GM13977 (cell line): ENCODE data around the gene ZNF440.
A peak's percentile ranks its signal among the peaks of the same experiment; 100 is the strongest.
"Not testable (repeated sequence)": the region's sequence is repeated elsewhere in the genome, so short reads cannot be mapped to it uniquely, and the experiment has no call there.

ENCODE experiments used
- DNase-seq: peaks from one replicate; pipeline ENCODE4 v3.0.0; 2012; ENCODE audit warnings: low spot score
- in situ Hi-C: fragments of 300-500 bp; cut with MboI; formaldehyde crosslinking; loops from one replicate; pipeline ENCODE4 v1.12.0; 2022; ENCODE audit warnings: low sequenced_read_pairs, low pct_unique_long_range_greater_than_20kb, mixed read lengths, inconsistent platforms; ENCODE audit not compliant: unreplicated experiment
- TF ChIP-seq, protein P1 (sequence below): IDR thresholded peaks from 2 replicates; pipeline ENCODE4 v1.5.1; 2012; ENCODE audit warnings: mild to moderate bottlenecking, control low read depth; ENCODE audit not compliant: insufficient read depth; ENCODE audit errors: extremely low read depth, missing control alignments

The ZNF440 gene

DNA sequence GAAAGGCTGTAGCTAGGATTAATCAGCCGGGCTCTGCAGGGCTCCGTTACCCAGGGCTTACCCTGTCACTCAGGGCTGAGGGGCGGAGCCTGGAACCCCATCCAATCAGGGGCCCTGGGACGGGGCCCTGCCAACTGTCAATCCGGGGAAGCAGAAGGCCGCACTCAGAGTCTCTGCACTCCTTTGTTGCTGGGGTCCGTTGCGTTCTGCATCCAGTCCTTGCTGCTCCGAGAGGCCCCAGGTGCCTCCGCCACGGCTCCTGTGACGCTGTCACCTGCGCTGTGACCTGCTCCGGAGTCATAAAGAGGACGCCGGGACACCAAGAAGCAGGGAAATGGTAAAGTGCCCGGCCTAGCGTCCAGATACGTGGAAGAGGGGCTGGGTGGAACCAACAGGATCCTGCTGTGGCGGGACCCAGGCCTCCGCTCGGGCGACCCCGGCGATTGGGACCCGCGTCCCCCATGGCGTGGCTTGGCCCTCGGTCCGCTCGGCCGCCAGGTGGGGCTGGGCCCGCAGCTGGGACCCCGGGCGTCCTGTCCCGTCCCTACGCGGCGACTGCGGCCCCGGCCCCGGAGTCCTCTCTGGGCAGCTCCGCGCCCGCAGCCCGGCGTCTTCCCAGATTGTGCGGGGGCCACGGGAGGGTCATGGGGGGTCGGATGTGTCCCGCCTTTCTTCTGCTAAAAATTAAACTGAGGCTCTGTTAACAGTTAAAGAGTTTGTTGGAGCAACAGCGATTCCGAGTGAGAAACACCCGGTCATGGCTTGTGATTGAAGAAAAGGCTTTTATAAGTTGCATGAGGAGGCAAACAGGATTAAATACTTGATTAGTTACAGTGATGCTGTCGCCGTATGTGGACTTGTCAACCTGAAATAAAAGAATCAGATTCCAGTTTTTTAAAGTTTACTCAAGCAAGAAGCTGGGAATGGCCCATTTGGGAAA lies 15.4 kb upstream of the ZNF440 start, which contains the start of gene ZNF491:
Gene ZNF491 (plus strand): TSS at position 133 of the 940 bp plus-strand sequence. CDS start 7,431 bp downstream, outside the sequence.
- TF ChIP-seq, protein P1, sequence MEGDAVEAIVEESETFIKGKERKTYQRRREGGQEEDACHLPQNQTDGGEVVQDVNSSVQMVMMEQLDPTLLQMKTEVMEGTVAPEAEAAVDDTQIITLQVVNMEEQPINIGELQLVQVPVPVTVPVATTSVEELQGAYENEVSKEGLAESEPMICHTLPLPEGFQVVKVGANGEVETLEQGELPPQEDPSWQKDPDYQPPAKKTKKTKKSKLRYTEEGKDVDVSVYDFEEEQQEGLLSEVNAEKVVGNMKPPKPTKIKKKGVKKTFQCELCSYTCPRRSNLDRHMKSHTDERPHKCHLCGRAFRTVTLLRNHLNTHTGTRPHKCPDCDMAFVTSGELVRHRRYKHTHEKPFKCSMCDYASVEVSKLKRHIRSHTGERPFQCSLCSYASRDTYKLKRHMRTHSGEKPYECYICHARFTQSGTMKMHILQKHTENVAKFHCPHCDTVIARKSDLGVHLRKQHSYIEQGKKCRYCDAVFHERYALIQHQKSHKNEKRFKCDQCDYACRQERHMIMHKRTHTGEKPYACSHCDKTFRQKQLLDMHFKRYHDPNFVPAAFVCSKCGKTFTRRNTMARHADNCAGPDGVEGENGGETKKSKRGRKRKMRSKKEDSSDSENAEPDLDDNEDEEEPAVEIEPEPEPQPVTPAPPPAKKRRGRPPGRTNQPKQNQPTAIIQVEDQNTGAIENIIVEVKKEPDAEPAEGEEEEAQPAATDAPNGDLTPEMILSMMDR, result peak; percentile 49
- peak; percentile 98 for DNase-seq
- in situ Hi-C loops, result no loop called here

DNA sequence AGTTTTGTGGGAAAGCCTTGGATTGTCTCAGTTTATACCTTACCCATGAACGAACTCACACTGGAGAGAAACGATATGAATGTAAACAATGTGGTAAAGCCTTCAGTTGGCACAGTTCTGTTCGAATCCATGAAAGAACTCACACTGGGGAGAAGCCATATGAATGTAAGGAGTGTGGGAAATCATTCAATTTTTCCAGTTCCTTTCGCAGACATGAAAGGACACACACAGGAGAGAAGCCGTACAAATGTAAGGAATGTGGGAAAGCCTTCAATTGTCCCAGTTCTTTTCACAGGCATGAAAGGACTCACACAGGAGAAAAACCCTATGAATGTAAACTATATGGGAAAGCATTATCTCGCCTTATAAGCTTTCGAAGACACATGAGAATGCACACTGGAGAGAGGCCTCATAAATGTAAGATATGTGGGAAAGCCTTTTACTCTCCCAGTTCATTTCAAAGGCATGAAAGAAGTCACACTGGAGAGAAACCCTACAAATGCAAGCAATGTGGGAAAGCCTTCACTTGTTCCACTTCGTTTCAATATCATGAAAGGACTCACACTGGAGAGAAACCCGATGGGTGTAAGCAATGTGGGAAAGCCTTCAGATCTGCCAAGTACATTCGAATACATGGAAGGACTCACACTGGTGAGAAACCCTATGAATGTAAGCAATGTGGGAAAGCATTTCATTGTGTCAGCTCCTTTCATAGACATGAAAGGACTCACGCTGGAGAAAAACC lies 7.5 kb upstream of the ZNF440 start:
- TF ChIP-seq, protein P1, result no peak
- no peak for DNase-seq
- in situ Hi-C loops, result no loop called here

DNA sequence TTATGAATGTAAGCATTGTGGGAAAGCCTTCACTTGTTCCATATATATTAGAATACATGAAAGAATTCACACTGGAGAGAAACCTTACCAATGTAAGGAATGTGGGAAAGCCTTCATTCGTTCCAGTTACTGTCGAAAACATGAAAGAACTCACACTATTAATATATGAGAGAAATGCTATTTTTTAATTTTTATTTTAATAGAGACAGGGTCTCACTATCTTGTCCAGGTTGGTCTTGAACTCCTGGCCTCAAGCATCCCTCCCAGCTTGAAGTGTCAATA lies 7.0 kb upstream of the ZNF440 start:
- in situ Hi-C loops, result no loop called here
- TF ChIP-seq, protein P1, result no peak

DNA sequence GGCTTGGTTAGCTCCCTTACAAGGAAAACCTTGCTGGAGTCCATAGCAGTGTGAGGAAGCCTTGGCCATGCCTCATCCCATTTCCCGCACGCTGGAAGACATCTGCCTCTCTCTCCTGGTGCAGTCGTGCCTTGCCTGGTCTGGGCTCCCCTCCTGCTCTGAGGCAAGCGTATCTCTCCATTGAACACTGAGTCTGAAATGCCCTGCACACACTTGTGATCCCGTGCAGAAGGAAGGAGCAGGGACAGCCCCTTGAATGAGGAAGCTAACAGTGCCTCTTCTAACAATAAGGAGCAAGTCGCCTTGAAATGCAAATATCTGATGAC lies 407 bp upstream of the ZNF440 start:
- no peak for DNase-seq
- TF ChIP-seq, protein P1, result no peak
- in situ Hi-C loops, result no loop called here

More for the DNA sequence above, 7.0 kb upstream of the ZNF440 start:
- no peak for DNase-seq

DNA sequence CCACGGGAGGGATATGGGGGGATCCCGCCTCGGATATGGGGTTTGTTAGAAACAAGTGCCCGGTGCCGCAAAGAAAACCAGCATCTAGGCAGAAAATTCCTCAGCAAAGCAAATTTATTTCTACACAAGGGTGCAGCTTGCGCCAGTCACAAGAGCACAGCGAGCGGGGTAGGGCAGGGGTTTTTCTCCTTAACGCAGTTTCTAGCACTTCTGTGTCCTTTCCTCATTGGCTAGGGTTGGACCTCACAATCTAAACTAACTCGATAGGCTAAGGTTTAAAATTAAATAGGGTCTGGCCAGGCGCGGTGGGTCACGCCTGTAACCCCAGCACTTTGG lies 595 bp downstream of the ZNF440 start:
- TF ChIP-seq, protein P1, result no peak
- peak; percentile 37 for DNase-seq
- in situ Hi-C loops, result no loop called here

DNA sequence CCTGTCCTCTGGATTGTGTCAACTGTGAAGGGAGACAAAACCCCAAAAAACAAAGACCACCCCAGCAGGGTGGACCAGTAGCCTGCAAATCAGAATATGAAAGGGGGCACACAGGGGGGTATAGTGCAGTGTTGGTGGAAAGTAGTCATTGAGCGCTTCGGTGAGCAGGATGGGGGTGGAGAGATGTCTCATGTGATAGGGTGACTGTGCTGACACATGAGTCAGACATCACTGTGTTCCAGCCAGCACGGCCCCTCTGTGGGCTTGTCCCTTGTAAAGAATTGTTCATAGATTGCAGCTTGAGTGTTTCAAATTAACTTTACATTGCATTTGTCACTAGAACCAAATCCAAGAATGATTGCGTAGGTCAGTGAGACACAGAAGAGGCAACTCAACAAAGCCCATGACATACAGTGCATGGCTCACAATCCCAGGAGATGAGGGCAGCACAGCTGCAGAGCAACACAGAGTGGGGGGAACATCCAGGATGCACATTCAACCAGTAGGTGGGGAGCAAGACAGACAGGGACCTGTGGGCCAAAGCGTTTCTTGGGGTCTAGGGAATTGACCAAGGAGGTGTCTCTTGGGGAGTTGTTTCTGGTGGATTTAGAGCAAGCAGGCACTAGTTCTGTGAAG lies 7.5 kb downstream of the ZNF440 start:
- no peak for DNase-seq
- TF ChIP-seq, protein P1, result no peak
- in situ Hi-C loops, result no loop called here

DNA sequence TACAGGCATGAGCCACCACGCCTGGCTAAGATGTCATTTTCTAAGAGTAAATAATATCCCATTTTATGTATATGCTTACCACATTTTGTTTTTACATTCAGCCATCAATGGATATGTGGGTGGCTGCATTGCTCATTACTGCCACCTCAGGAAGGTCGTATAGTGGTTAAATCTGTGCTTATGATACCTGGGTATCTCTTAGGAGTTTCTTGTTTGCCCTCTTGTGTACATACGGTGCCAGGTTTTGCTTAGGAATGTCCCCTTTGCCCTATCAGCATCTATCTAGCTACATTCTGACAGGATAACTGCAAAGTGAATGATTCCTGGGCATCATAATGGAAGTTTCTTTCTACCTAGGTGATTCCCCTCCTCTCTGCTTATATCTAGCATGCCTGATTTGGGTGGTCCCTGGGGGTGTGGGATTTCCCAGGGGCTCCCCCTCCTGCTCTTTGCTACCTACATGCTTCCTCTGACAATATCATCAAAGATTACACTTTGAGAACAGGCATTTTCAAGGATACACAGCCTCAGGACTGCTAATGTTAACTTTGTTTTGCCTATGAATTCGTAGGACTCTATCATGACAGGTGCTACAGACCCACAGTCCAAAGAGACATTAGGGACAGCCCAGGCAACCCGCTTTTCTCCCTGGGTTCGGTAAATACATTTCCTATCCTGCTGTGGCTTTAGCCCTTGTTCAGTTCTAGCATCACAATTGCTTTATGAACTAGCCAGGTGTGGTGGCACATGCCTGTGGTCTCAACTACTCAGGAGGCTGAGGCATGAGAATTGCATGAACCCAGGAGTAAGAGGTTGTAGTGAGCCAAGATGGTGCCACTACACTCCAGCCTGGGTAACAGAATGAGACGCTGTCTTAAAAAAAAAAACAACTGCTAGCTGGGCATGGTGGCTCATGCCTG lies 15.1 kb downstream of the ZNF440 start:
- in situ Hi-C loops, DNase-seq: not testable (repeated sequence)
